H9 (cell line): ENCODE data around the gene GALNT15. TPM values are rescaled to one million over a fixed set of nuclear protein-coding genes. Genes with fewer than 3 reads are reported as not detected.

Experiments used
- DNase-seq: peaks from one replicate; pipeline ENCODE4 v3.0.0-alpha.2; 2017
- H2AFZ ChIP-seq: one replicate; pipeline ENCODE4 v1.6.1; 2013; ENCODE audit warnings: mild to moderate bottlenecking, low read length, control low read depth, moderate library complexity
- H2AK5ac ChIP-seq: 2 replicates; pipeline ENCODE4 v1.6.1; 2013; ENCODE audit warnings: low read length, control low read depth, mixed read lengths; ENCODE audit not compliant: insufficient read length
- H2BK120ac ChIP-seq: one replicate; pipeline ENCODE4 v1.6.1; 2013; ENCODE audit warnings: low read depth, mild to moderate bottlenecking, low read length, control low read depth, inconsistent platforms; ENCODE audit not compliant: poor library complexity, severe bottlenecking
- H2BK12ac ChIP-seq: 2 replicates; pipeline ENCODE4 v1.6.1; 2013; ENCODE audit warnings: low read length, control low read depth, mixed read lengths, low read depth; ENCODE audit not compliant: insufficient read length
- H2BK15ac ChIP-seq: 2 replicates; pipeline ENCODE4 v1.6.1; 2013; ENCODE audit warnings: low read depth, low read length, control low read depth
- H2BK20ac ChIP-seq: one replicate; pipeline ENCODE4 v1.6.1; 2013; ENCODE audit warnings: low read depth, mild to moderate bottlenecking, low read length, control low read depth, inconsistent platforms; ENCODE audit not compliant: poor library complexity, severe bottlenecking
- H2BK5ac ChIP-seq: 2 replicates; pipeline ENCODE4 v1.6.1; 2013; ENCODE audit warnings: low read length, control low read depth, mixed read lengths; ENCODE audit not compliant: insufficient read length
- H3K14ac ChIP-seq: 2 replicates; pipeline ENCODE4 v1.6.1; 2013; ENCODE audit warnings: low read length, control low read depth; ENCODE audit not compliant: insufficient read depth
- H3K18ac ChIP-seq: 2 replicates; pipeline ENCODE4 v1.6.1; 2013; ENCODE audit warnings: low read depth, mild to moderate bottlenecking, mixed read lengths, low read length, control low read depth; ENCODE audit not compliant: insufficient read length
- H3K23ac ChIP-seq: 2 replicates; pipeline ENCODE4 v1.6.1; 2013; ENCODE audit warnings: low read length, control low read depth, mixed read lengths, low read depth; ENCODE audit not compliant: insufficient read length
- H3K23me2 ChIP-seq: 2 replicates; pipeline ENCODE4 v1.6.1; 2013; ENCODE audit warnings: low read depth, mild to moderate bottlenecking, mixed read lengths, low read length, control low read depth; ENCODE audit not compliant: insufficient read length, poor library complexity, severe bottlenecking
- H3K27ac ChIP-seq: 2 replicates; pipeline ENCODE4 v1.5.1; 2013; ENCODE audit warnings: low read length, control low read depth, mixed read lengths, low read depth; ENCODE audit not compliant: insufficient read length
- H3K27me3 ChIP-seq: 2 replicates; pipeline ENCODE4 v1.6.1; 2013; ENCODE audit warnings: low read length, control low read depth, inconsistent platforms; ENCODE audit not compliant: insufficient read depth
- H3K4ac ChIP-seq: 2 replicates; pipeline ENCODE4 v1.6.1; 2013; ENCODE audit warnings: low read depth, mild to moderate bottlenecking, control low read depth, inconsistent platforms, low read length, moderate library complexity
- H3K4me1 ChIP-seq: 2 replicates; pipeline ENCODE4 v1.6.1; 2013; ENCODE audit warnings: low read length, control low read depth, inconsistent platforms; ENCODE audit not compliant: insufficient read depth
- H3K4me2 ChIP-seq: 2 replicates; pipeline ENCODE4 v1.6.1; 2013; ENCODE audit warnings: low read length, control low read depth, mixed read lengths; ENCODE audit not compliant: insufficient read length, insufficient read depth
- H3K56ac ChIP-seq: 2 replicates; pipeline ENCODE4 v1.6.1; 2013; ENCODE audit warnings: low read depth, mild to moderate bottlenecking, mixed read lengths, low read length, control low read depth; ENCODE audit not compliant: insufficient read length
- H3K79me1 ChIP-seq: 2 replicates; pipeline ENCODE4 v1.6.1; 2013; ENCODE audit warnings: low read depth, mild to moderate bottlenecking, moderate library complexity, low read length, control low read depth, inconsistent platforms; ENCODE audit not compliant: insufficient read depth, poor library complexity, severe bottlenecking
- H3K79me2 ChIP-seq: 2 replicates; pipeline ENCODE4 v1.6.1; 2013; ENCODE audit warnings: low read length, control low read depth, inconsistent platforms; ENCODE audit not compliant: insufficient read depth
- H3K9ac ChIP-seq: 2 replicates; pipeline ENCODE4 v1.6.1; 2013; ENCODE audit warnings: low read length, control low read depth, mixed read lengths; ENCODE audit not compliant: insufficient read length; ENCODE audit errors: extremely low read depth
- H3K9me3 ChIP-seq: one replicate; pipeline ENCODE4 v1.6.1; 2013; ENCODE audit warnings: low read depth, low read length, inconsistent platforms; ENCODE audit not compliant: control insufficient read depth
- H3T11ph ChIP-seq: one replicate; pipeline ENCODE4 v1.6.1; 2013; ENCODE audit warnings: mild to moderate bottlenecking, low read length, control low read depth, inconsistent platforms
- H4K20me1 ChIP-seq: one replicate; pipeline ENCODE4 v1.6.1; 2013; ENCODE audit not compliant: control insufficient read depth, insufficient read length, insufficient read depth
- H4K5ac ChIP-seq: 2 replicates; pipeline ENCODE4 v1.6.1; 2013; ENCODE audit warnings: low read depth, mild to moderate bottlenecking, mixed read lengths, low read length, control low read depth; ENCODE audit not compliant: insufficient read length
- H4K8ac ChIP-seq: replicated peaks from 2 replicates; pipeline ENCODE4 v1.6.1; 2013; ENCODE audit warnings: low read length, control low read depth, mixed read lengths, low read depth; ENCODE audit not compliant: insufficient read length
- H4K91ac ChIP-seq: 2 replicates; pipeline ENCODE4 v1.6.1; 2013; ENCODE audit warnings: low read depth, mild to moderate bottlenecking, moderate library complexity, mixed read lengths, low read length, control low read depth; ENCODE audit not compliant: insufficient read length
- H3K27ac Mint-ChIP-seq, 3 experiments: 2 replicates in 2 of 3; 3 replicates in 1 of 3; pipeline ENCODE4 v1.8.0; 2020 to 2021; ENCODE audit warnings: mixed read lengths in 3 of 3, mild to moderate bottlenecking in 1 of 3, moderate library complexity in 1 of 3
- H3K27me3 Mint-ChIP-seq: 2 replicates; pipeline ENCODE4 v1.8.0; 2021; ENCODE audit warnings: low read depth, mild to moderate bottlenecking, moderate library complexity, mixed read lengths
- H3K36me3 Mint-ChIP-seq, 3 experiments: 2 replicates in 2 of 3; 3 replicates in 1 of 3; pipeline ENCODE4 v1.8.0; 2020 to 2021; ENCODE audit warnings: low read depth in 3 of 3, mixed read lengths in 3 of 3; ENCODE audit not compliant: insufficient read depth in 1 of 3
- H3K4me1 Mint-ChIP-seq, 2 experiments: 2 replicates each; pipeline ENCODE4 v1.8.0; 2020; ENCODE audit warnings: mixed read lengths in 2 of 2
- H3K4me3 Mint-ChIP-seq, 2 experiments: 2 replicates in 1 of 2; 3 replicates in 1 of 2; pipeline ENCODE4 v1.8.0; 2020 to 2021; ENCODE audit warnings: mild to moderate bottlenecking in 2 of 2, mixed read lengths in 2 of 2, moderate library complexity in 1 of 2
- H3K9me3 Mint-ChIP-seq, 2 experiments: 2 replicates in 1 of 2; 3 replicates in 1 of 2; pipeline ENCODE4 v1.8.0; 2020; ENCODE audit warnings: mild to moderate bottlenecking in 2 of 2, mixed read lengths in 2 of 2, moderate library complexity in 1 of 2
- CTCF ChIP-seq: fragments of 200-600 bp; sonication (generic); conservative IDR thresholded peaks from 3 replicates; pipeline ENCODE4 v1.8.0; 2021; ENCODE audit warnings: antibody characterized with exemption, mild to moderate bottlenecking
- WGBS: extraction: QIAGEN DNeasy Blood & Tissue Kit; methylation state at CpG from one replicate; pipeline ENCODE4 v1.1.7; 2013; ENCODE audit warnings: missing lambda C conversion rate, low lambda C conversion rate, mixed read lengths; ENCODE audit not compliant: insufficient read length; ENCODE audit errors: extremely low coverage; 5-methylcytosine and 5-hydroxymethylcytosine counted together
- total RNA-seq: library from RNA; stranded (reverse); gene quantifications from 2 replicates; pipeline ENCODE4 v1.2.1, GENCODE V29; 2021

GALNT15 gene
- total RNA-seq, 1 experiment from 2014 or later = 0.04 TPM

GRCh38 chr3:16203031-16203430 is 28.6 kb downstream of the GALNT15 start:
- no peak overlapping the region for H2BK12ac ChIP-seq
- H3K18ac ChIP-seq = no peak overlapping the region
- Mint-ChIP-seq H3K4me3 (no peak overlapping the region), H3K27ac (no peak overlapping the region), H3K36me3 (no peaks in the 10 kb centered on the region; a peak in 1 of 7 replicates), H3K27me3 (peaks cover 5% of the 10 kb centered on the region), H3K4me1 (peaks cover 11 to 13% of the 10 kb centered on the region in 2 experiments), H3K9me3 (no peaks in the 10 kb centered on the region)
- no peak overlapping the region for H2AK5ac ChIP-seq
- no peak overlapping the region for H4K91ac ChIP-seq
- no peak overlapping the region for H3K27ac ChIP-seq
- H2AFZ ChIP-seq = no peak overlapping the region
- no peak overlapping the region for H3K14ac ChIP-seq
- H3K23me2 ChIP-seq = no peaks in the 10 kb centered on the region
- no peaks in the 10 kb centered on the region for H4K20me1 ChIP-seq
- H3K27me3 ChIP-seq = no peaks in the 10 kb centered on the region
- no peak overlapping the region for H2BK120ac ChIP-seq
- no peak overlapping the region for H3K9ac ChIP-seq
- H3K4ac ChIP-seq = no peak overlapping the region
- peaks cover 2% of the 10 kb centered on the region; the same call in 1 of the 2 replicates for H3K4me1 ChIP-seq
- H3K56ac ChIP-seq = no peak overlapping the region
- no peaks in the 10 kb centered on the region for H3K79me2 ChIP-seq
- H3K79me1 ChIP-seq = no peaks in the 10 kb centered on the region
- no peak overlapping the region for H3T11ph ChIP-seq
- no peak overlapping the region for H3K23ac ChIP-seq
- no peaks in the 10 kb centered on the region for H3K9me3 ChIP-seq
- H3K4me2 ChIP-seq = no peak overlapping the region
- no peak overlapping the region for H4K8ac ChIP-seq
- no peak overlapping the region for H2BK20ac ChIP-seq
- no peak overlapping the region for H4K5ac ChIP-seq
- no peak overlapping the region for H2BK5ac ChIP-seq
- WGBS = no CpG with 5 or more reads among the region's 4 CpGs
- H2BK15ac ChIP-seq = no peak overlapping the region
- no peak for TF ChIP-seq CTCF
- no peak for DNase-seq
